ENCODE data around the gene BMP8B.

DNA sequence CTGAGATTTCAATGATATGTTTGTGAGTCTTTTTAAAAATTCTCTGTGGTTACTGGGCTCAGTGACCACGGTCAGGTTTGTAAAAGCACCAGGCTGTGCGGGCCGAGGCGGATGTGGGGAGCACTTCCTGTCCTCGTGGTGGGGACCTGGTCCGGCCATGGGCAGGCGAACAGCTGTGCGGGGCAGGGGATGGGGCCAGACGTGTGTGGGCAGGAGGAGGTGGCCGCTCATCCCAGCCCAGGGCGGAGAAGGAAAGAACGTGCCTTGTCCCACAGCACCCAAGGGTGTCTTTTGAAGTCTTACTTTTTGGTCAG, 12.3 kb downstream of the BMP8B start:
- TF ChIP-seq, protein P1, sequence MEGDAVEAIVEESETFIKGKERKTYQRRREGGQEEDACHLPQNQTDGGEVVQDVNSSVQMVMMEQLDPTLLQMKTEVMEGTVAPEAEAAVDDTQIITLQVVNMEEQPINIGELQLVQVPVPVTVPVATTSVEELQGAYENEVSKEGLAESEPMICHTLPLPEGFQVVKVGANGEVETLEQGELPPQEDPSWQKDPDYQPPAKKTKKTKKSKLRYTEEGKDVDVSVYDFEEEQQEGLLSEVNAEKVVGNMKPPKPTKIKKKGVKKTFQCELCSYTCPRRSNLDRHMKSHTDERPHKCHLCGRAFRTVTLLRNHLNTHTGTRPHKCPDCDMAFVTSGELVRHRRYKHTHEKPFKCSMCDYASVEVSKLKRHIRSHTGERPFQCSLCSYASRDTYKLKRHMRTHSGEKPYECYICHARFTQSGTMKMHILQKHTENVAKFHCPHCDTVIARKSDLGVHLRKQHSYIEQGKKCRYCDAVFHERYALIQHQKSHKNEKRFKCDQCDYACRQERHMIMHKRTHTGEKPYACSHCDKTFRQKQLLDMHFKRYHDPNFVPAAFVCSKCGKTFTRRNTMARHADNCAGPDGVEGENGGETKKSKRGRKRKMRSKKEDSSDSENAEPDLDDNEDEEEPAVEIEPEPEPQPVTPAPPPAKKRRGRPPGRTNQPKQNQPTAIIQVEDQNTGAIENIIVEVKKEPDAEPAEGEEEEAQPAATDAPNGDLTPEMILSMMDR (IDR thresholded peaks at IDR 0.05; ENCODE audit: low read depth, low read length, missing input control), result no peak
- TF ChIP-seq EGR1 (IDR thresholded peaks at IDR 0.05; ENCODE audit: low read depth in 2 of 2), result no peak
- no peak for TF ChIP-seq GABPA (IDR thresholded peaks at IDR 0.05 in 1 of 2, conservative IDR thresholded peaks at IDR 0.05 in 1 of 2)
- TF ChIP-seq, protein P2, sequence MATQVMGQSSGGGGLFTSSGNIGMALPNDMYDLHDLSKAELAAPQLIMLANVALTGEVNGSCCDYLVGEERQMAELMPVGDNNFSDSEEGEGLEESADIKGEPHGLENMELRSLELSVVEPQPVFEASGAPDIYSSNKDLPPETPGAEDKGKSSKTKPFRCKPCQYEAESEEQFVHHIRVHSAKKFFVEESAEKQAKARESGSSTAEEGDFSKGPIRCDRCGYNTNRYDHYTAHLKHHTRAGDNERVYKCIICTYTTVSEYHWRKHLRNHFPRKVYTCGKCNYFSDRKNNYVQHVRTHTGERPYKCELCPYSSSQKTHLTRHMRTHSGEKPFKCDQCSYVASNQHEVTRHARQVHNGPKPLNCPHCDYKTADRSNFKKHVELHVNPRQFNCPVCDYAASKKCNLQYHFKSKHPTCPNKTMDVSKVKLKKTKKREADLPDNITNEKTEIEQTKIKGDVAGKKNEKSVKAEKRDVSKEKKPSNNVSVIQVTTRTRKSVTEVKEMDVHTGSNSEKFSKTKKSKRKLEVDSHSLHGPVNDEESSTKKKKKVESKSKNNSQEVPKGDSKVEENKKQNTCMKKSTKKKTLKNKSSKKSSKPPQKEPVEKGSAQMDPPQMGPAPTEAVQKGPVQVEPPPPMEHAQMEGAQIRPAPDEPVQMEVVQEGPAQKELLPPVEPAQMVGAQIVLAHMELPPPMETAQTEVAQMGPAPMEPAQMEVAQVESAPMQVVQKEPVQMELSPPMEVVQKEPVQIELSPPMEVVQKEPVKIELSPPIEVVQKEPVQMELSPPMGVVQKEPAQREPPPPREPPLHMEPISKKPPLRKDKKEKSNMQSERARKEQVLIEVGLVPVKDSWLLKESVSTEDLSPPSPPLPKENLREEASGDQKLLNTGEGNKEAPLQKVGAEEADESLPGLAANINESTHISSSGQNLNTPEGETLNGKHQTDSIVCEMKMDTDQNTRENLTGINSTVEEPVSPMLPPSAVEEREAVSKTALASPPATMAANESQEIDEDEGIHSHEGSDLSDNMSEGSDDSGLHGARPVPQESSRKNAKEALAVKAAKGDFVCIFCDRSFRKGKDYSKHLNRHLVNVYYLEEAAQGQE (IDR thresholded peaks at IDR 0.05), result no peak
- no peak for TF ChIP-seq TAF1 (conservative IDR thresholded peaks at IDR 0.05)
- no peak for TF ChIP-seq RAD21 (IDR thresholded peaks at IDR 0.05)
- TF ChIP-seq YY1 (IDR thresholded peaks at IDR 0.05), result no peak
- TF ChIP-seq, protein P3, sequence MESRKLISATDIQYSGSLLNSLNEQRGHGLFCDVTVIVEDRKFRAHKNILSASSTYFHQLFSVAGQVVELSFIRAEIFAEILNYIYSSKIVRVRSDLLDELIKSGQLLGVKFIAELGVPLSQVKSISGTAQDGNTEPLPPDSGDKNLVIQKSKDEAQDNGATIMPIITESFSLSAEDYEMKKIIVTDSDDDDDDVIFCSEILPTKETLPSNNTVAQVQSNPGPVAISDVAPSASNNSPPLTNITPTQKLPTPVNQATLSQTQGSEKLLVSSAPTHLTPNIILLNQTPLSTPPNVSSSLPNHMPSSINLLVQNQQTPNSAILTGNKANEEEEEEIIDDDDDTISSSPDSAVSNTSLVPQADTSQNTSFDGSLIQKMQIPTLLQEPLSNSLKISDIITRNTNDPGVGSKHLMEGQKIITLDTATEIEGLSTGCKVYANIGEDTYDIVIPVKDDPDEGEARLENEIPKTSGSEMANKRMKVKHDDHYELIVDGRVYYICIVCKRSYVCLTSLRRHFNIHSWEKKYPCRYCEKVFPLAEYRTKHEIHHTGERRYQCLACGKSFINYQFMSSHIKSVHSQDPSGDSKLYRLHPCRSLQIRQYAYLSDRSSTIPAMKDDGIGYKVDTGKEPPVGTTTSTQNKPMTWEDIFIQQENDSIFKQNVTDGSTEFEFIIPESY (IDR thresholded peaks at IDR 0.05), result no peak
- TF ChIP-seq JUND (IDR thresholded peaks at IDR 0.05), result no peak
- TF ChIP-seq, protein P4, sequence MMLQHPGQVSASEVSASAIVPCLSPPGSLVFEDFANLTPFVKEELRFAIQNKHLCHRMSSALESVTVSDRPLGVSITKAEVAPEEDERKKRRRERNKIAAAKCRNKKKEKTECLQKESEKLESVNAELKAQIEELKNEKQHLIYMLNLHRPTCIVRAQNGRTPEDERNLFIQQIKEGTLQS (IDR thresholded peaks at IDR 0.05), result no peak
- TF ChIP-seq SP1 (IDR thresholded peaks at IDR 0.05), result no peak
- TF ChIP-seq, protein P5, sequence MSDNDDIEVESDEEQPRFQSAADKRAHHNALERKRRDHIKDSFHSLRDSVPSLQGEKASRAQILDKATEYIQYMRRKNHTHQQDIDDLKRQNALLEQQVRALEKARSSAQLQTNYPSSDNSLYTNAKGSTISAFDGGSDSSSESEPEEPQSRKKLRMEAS (IDR thresholded peaks at IDR 0.05), result no peak
- no peak for TF ChIP-seq HNF4A (conservative IDR thresholded peaks at IDR 0.05)

Measured in liver (tissue), 3 donors.